ENCODE data around the gene FOXO4. TPM values are rescaled to one million over a fixed set of nuclear protein-coding genes. Genes with fewer than 3 reads are reported as not detected.
A peak's percentile ranks its signal among the peaks of the same experiment; 100 is the strongest.

The FOXO4 gene
- total RNA-seq, 5 donors from 2014 or later (not counting 1 experiment from before 2014, with no cell fraction given), result 30.4 to 45.9 (median 38.1) TPM

DNA sequence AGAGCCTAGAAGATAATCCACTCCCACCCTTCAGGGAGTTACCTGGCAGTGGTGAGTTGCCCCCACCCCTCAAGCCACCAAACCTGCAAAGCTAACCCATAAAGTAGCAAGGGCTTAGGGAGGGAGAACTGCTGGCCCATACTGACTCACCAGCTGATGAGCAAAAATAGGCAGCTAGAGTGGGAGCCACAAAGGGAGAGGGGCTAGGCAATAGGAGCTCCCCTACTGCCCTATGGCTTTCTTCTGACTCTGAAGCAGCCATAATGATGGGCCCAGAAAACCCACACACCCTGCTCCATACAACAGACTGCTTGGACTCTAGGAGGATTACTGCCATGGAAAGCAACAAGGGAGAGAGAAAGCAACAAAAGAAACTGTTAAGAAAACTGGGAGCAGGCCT lies 35.5 kb upstream of the FOXO4 start:
- H3K36me3 ChIP-seq (ENCODE audit: control insufficient read depth in 2 of 2, extremely low read depth in 1 of 2, insufficient read depth in 1 of 2, low read length in 1 of 2), result peaks cover 0 to 26% of the 10 kb centered on the region in 2 donors
- H3K4me3 ChIP-seq (ENCODE audit: control insufficient read depth in 1 of 2, extremely low read depth in 1 of 2, low read length in 1 of 2), result no peak overlapping the region
- Mint-ChIP-seq H3K4me3 (no peak overlapping the region), H3K36me3 (peaks cover 33% of the 10 kb centered on the region), H3K27ac (no peak overlapping the region), H3K27me3 (peaks cover 0 to 9% of the 10 kb centered on the region in 2 donors), H3K4me1 (peaks cover 26 to 48% (median 40%) of the 10 kb centered on the region in 3 donors), H3K9me3 (no peaks in the 10 kb centered on the region)
- no peak for ATAC-seq (replicated peaks in 1 of 4)
- H3K9me3 ChIP-seq, result no peaks in the 10 kb centered on the region
- H3K4me1 ChIP-seq (ENCODE audit: control insufficient read depth in 1 of 2, extremely low read depth in 1 of 2, insufficient read depth in 2 of 2, low read length in 2 of 2), result peaks cover 9 to 10% of the 10 kb centered on the region in 2 experiments
- no peak overlapping the region for H3K27ac ChIP-seq (ENCODE audit: low read length)
- CTCF ChIA-PET, result no interaction called here
- no peak for DNase-seq
- POLR2A ChIA-PET, result no interaction called here
- no peaks in the 10 kb centered on the region for H3K27me3 ChIP-seq (replicated peaks in 1 of 2; ENCODE audit: control insufficient read depth in 2 of 2, extremely low read depth in 1 of 2, insufficient read depth in 2 of 2, low read length in 1 of 2)

DNA sequence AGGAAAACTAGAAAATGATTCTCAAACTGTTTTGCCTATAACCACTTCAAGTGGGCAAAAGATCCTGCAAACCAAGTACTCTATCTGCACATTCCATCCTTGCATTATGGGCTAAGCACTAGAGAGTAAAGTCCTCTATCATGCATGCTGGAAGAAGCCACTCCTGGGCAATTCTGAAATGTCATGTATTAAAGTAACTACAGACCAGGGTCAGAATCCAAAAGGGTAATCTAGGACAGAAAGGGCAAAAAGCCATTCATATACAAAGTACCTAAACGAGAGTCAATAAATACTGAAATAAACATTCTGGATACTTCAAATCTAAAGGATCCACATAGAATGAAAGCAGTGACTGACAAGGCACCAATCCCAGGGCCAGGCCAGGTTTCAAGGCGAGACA lies 28.6 kb upstream of the FOXO4 start:
- Mint-ChIP-seq H3K36me3 (peaks cover 13% of the 10 kb centered on the region), H3K27me3 (peaks cover 0 to 16% of the 10 kb centered on the region in 2 donors), H3K9me3 (no peaks in the 10 kb centered on the region), H3K4me1 (peaks cover 8 to 26% (median 22%) of the 10 kb centered on the region in 3 donors), H3K4me3 (peak overlapping the region; percentile 83 to 92 (median 85)), H3K27ac (peak overlapping the region; percentile 94)
- DNase-seq, result no peak
- no peaks in the 10 kb centered on the region for H3K9me3 ChIP-seq
- peaks cover 0 to under 1% of the 10 kb centered on the region in 2 donors for H3K36me3 ChIP-seq (ENCODE audit: control insufficient read depth in 2 of 2, extremely low read depth in 1 of 2, insufficient read depth in 1 of 2, low read length in 1 of 2)
- ChIA-PET POLR2A (interaction anchor here in 1 of 2 donors (1.0 to 1.2 kb wide), 3 partner anchors 45 to 934 kb away, joined by 3 to 10 read pairs (median 3); partner anchors contain the start of gene IGBP1), CTCF (interaction anchor here in 1 of 2 donors (1.1 kb wide), 1 partner anchor 63 kb away, joined by 4 read pairs; no protein-coding TSS in a partner anchor)
- WGBS (ENCODE audit: insufficient coverage), result no CpG with 5 or more reads among the region's 2 CpGs
- peak overlapping the region; percentile 59 for H3K27ac ChIP-seq (ENCODE audit: low read length)
- H3K4me3 ChIP-seq (ENCODE audit: control insufficient read depth in 1 of 2, extremely low read depth in 1 of 2, low read length in 1 of 2), result peak overlapping the region in 1 of 2 donors; percentile 77
- no peak for ATAC-seq (replicated peaks in 1 of 4)
- H3K4me1 ChIP-seq (ENCODE audit: control insufficient read depth in 1 of 2, extremely low read depth in 1 of 2, insufficient read depth in 2 of 2, low read length in 2 of 2), result peaks cover 0 to 13% of the 10 kb centered on the region in 2 experiments
- H3K27me3 ChIP-seq (replicated peaks in 1 of 2; ENCODE audit: control insufficient read depth in 2 of 2, extremely low read depth in 1 of 2, insufficient read depth in 2 of 2, low read length in 1 of 2), result no peaks in the 10 kb centered on the region

DNA sequence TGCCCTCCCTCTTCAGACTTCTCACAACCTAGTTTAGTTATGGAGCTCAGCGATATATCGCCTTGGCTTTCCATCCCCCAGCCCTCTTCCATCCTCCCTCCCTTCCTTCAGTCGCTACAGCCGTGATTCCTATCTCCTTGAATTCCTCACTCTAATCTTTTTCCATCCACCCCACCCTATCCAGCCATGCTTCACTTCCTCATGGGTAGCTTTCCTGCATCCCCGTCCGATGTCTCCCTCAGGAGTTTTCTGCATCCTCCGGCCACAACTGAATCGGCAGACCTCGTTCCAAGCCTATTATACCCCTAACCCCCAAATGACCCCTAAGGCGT lies 28.0 kb upstream of the FOXO4 start:
- H3K4me1 ChIP-seq (ENCODE audit: control insufficient read depth in 1 of 2, extremely low read depth in 1 of 2, insufficient read depth in 2 of 2, low read length in 2 of 2), result peaks cover 0 to 13% of the 10 kb centered on the region in 2 experiments
- Mint-ChIP-seq H3K4me1 (peaks cover 8 to 25% (median 22%) of the 10 kb centered on the region in 3 donors), H3K9me3 (no peaks in the 10 kb centered on the region), H3K27me3 (peaks cover 0 to 20% of the 10 kb centered on the region in 2 donors), H3K4me3 (peak overlapping the region; percentile 83 to 92 (median 85)), H3K27ac (peak overlapping the region; percentile 94), H3K36me3 (peaks cover 10% of the 10 kb centered on the region)
- ATAC-seq (replicated peaks in 1 of 4) (no peak), DNase-seq (peak in 1 of 35 experiments; percentile 3)
- H3K36me3 ChIP-seq (ENCODE audit: control insufficient read depth in 2 of 2, extremely low read depth in 1 of 2, insufficient read depth in 1 of 2, low read length in 1 of 2), result no peaks in the 10 kb centered on the region
- 2% methylated on average over 7 of the region's 10 CpGs for WGBS (ENCODE audit: insufficient coverage)
- H3K27ac ChIP-seq (ENCODE audit: low read length), result peak overlapping the region; percentile 59
- ChIA-PET POLR2A (interaction anchor here in 1 of 2 donors (0.6 to 1.2 kb wide), 4 partner anchors 44 to 934 kb away, joined by 3 to 10 read pairs (median 5); partner anchors contain the start of genes IGBP1 and NLGN3), CTCF (interaction anchor here (0.6 to 1.1 kb wide), 2 partner anchors 50 to 63 kb away, joined by 4 read pairs; no protein-coding TSS in a partner anchor)
- no peaks in the 10 kb centered on the region for H3K9me3 ChIP-seq
- H3K4me3 ChIP-seq (ENCODE audit: control insufficient read depth in 1 of 2, extremely low read depth in 1 of 2, low read length in 1 of 2), result peak overlapping the region; percentile 63 to 77
- no peaks in the 10 kb centered on the region for H3K27me3 ChIP-seq (replicated peaks in 1 of 2; ENCODE audit: control insufficient read depth in 2 of 2, extremely low read depth in 1 of 2, insufficient read depth in 2 of 2, low read length in 1 of 2)

DNA sequence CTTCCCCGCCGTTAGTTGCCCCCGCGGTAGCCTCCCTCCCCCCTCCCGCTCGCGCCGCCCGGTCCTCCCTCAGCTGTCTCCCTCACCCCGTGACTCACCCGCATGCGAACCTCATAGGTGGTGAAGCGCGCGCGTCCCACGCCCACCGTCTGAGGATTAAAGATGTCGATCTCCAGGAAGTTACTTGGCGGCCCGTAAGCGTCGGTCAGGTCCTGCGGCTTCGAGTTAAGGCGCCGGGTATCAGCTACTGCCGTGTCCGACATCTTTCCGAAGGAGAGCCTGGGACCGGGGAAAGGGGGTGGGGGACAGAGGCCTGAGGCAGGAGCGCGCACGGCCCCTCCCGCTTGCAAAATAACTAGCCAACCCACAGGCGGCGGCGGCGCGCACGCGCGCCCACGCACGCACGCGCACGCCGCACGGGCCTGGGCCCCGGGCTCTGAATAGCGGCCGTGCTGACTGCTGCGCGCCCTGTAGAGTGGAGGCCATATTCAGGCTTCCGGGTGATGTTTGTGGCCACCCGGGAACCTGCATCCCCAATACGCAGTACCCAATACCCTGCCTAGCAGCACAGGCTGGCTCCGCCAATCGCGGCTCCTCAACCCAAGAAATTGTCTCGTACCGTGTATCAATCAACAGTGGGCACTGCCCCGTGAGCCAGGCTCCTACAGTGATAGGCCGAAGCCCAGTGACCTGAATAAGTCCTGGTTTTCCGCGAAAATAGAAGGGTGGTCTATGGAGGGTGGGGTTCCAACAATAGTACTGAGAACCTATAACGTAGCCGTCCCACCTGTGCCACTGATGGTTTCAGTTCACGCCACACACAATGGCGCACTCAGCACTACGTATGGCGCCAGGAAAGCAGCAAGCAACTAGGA lies 27.4 kb upstream of the FOXO4 start, which contains the start of gene SNX12:
TSS of gene SNX12 (minus strand) at position 291 of the 875 bp plus-strand sequence. CDS start at position 263, 28 bp downstream.
- ChIA-PET POLR2A (interaction anchor here (0.6 to 1.2 kb wide), 5 partner anchors 44 to 935 kb away, joined by 3 to 10 read pairs (median 6); partner anchors contain the start of genes IGBP1 (in 1 of the 2) and NLGN3 (in 1 of the 2)), CTCF (interaction anchor here (0.6 to 1.1 kb wide), 2 partner anchors 50 to 62 kb away, joined by 4 read pairs; no protein-coding TSS in a partner anchor)
- H3K4me3 ChIP-seq (ENCODE audit: control insufficient read depth in 1 of 2, extremely low read depth in 1 of 2, low read length in 1 of 2), result peak within 1 kb of the TSS; percentile 71 to 77
- Mint-ChIP-seq H3K4me1 (peaks cover 8 to 22% (median 22%) of the 10 kb centered on the region in 3 donors), H3K27me3 (peaks cover 0 to 18% of the 10 kb centered on the region in 2 donors), H3K4me3 (peak within 1 kb of the TSS; percentile 83 to 92 (median 85)), H3K27ac (peak within 1 kb of the TSS; percentile 94 to 95), H3K36me3 (peaks cover 7% of the 10 kb centered on the region), H3K9me3 (no peaks in the 10 kb centered on the region)
- no peaks in the 10 kb centered on the region for H3K27me3 ChIP-seq (replicated peaks in 1 of 2; ENCODE audit: control insufficient read depth in 2 of 2, extremely low read depth in 1 of 2, insufficient read depth in 2 of 2, low read length in 1 of 2)
- H3K27ac ChIP-seq (ENCODE audit: low read length), result peak within 1 kb of the TSS; percentile 87
- H3K9me3 ChIP-seq, result no peaks in the 10 kb centered on the region
- 0% methylated on average over 4 of the region's 73 CpGs for WGBS (ENCODE audit: insufficient coverage)
- ATAC-seq (replicated peaks in 1 of 4), result peak; percentile 92 to 96 (median 93)
- DNase-seq, result peak; percentile 77 to 92 (median 85)
- H3K4me1 ChIP-seq (ENCODE audit: control insufficient read depth in 1 of 2, extremely low read depth in 1 of 2, insufficient read depth in 2 of 2, low read length in 2 of 2), result peaks cover 0 to 13% of the 10 kb centered on the region in 2 experiments
- H3K36me3 ChIP-seq (ENCODE audit: control insufficient read depth in 2 of 2, extremely low read depth in 1 of 2, insufficient read depth in 1 of 2, low read length in 1 of 2), result no peaks in the 10 kb centered on the region

DNA sequence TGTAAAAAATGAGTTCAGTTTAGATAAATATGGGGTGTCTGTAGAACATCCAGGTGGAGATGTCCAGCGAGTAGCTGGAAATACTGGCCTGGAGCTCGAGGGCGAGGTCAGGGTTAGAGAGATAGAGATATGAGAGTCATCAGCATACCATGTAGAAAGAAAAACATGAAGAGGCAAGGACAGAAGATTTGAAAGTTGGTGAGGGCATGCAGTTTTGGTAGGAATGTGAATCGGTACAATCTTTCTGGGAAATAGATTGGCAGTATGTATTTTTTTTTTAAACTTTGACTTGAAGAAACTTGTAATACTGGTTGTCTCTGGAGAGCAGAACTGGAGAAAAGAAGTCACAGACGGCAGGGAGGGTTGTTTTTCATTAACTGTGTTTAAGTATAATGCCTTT lies 25.1 kb upstream of the FOXO4 start:
- Histone ChIP-seq H3K27me3 (replicated peaks in 1 of 2; ENCODE audit: control insufficient read depth in 2 of 2, extremely low read depth in 1 of 2, insufficient read depth in 2 of 2, low read length in 1 of 2) (no peaks in the 10 kb centered on the region), H3K4me3 (ENCODE audit: control insufficient read depth in 1 of 2, extremely low read depth in 1 of 2, low read length in 1 of 2) (no peak overlapping the region), H3K27ac (ENCODE audit: low read length) (no peak overlapping the region), H3K36me3 (ENCODE audit: control insufficient read depth in 2 of 2, extremely low read depth in 1 of 2, insufficient read depth in 1 of 2, low read length in 1 of 2) (no peaks in the 10 kb centered on the region), H3K9me3 (no peaks in the 10 kb centered on the region), H3K4me1 (ENCODE audit: control insufficient read depth in 1 of 2, extremely low read depth in 1 of 2, insufficient read depth in 2 of 2, low read length in 2 of 2) (peaks cover 0 to 13% of the 10 kb centered on the region in 2 experiments)
- Mint-ChIP-seq H3K36me3 (peaks cover 2% of the 10 kb centered on the region), H3K27me3 (peaks cover 5 to 29% of the 10 kb centered on the region in 2 donors), H3K9me3 (no peaks in the 10 kb centered on the region), H3K4me3 (no peak overlapping the region), H3K27ac (no peak overlapping the region), H3K4me1 (peaks cover 0 to 14% (median 14%) of the 10 kb centered on the region in 3 donors)
- CTCF ChIA-PET, result no interaction called here
- 93% methylated on average over 3 of the region's 5 CpGs for WGBS (ENCODE audit: insufficient coverage)
- DNase-seq, result no peak
- no peak for ATAC-seq (replicated peaks in 1 of 4)
- POLR2A ChIA-PET, result no interaction called here

DNA sequence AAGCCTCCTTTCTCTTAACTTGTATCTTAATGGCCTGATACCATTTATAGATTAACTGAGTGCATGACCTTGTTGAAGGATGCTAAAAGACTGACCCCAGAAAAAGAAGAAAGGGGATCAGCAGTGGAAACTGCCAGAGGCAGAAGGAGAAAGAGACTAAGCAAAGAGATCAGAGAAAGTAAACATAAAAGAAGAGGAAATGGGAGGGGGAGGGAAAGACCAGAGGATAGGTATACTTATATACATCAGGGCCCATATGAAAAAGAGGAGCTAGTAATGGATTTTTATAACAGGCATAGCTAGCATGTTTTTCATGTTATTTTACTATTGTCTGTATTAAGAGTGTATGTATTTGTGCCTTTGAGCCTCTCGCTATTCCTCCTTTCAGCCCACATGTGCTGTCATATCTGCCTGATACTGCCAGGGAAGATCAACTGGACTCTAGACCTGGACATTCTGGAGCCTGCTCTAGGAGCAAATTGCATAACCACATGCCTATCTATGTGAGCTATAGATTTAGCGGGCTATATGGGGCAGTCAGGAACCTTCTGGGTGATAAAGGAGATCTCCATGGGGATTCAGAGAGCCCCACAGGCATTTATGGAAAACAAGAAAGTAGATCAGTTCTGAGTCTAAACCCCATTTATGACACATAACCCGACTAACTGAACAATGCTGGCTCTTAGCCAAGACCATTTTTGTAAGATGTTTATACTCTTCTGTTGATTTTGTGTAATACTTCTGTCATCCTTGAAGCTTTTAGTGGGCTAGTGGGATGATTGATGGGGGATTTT lies 14.1 kb upstream of the FOXO4 start:
- WGBS (ENCODE audit: insufficient coverage), result no CpG with 5 or more reads among the region's 3 CpGs
- DNase-seq, result no peak
- Histone ChIP-seq H3K4me1 (ENCODE audit: control insufficient read depth in 1 of 2, extremely low read depth in 1 of 2, insufficient read depth in 2 of 2, low read length in 2 of 2) (peaks cover 0 to 5% of the 10 kb centered on the region in 2 experiments), H3K4me3 (ENCODE audit: control insufficient read depth in 1 of 2, extremely low read depth in 1 of 2, low read length in 1 of 2) (no peak overlapping the region), H3K27me3 (replicated peaks in 1 of 2; ENCODE audit: control insufficient read depth in 2 of 2, extremely low read depth in 1 of 2, insufficient read depth in 2 of 2, low read length in 1 of 2) (no peaks in the 10 kb centered on the region), H3K9me3 (no peaks in the 10 kb centered on the region), H3K36me3 (ENCODE audit: control insufficient read depth in 2 of 2, extremely low read depth in 1 of 2, insufficient read depth in 1 of 2, low read length in 1 of 2) (no peaks in the 10 kb centered on the region), H3K27ac (ENCODE audit: low read length) (no peak overlapping the region)
- ATAC-seq (replicated peaks in 1 of 4), result no peak
- no peak overlapping the region for H3K27ac Mint-ChIP-seq
- peaks cover 0 to 8% (median 6%) of the 10 kb centered on the region in 3 donors for H3K4me1 Mint-ChIP-seq
- no peak overlapping the region for H3K4me3 Mint-ChIP-seq
- no peaks in the 10 kb centered on the region for H3K36me3 Mint-ChIP-seq
- ChIA-PET POLR2A (no interaction called here), CTCF (no interaction called here)
- H3K27me3 Mint-ChIP-seq, result peaks cover 3 to 4% of the 10 kb centered on the region in 2 donors
- H3K9me3 Mint-ChIP-seq, result no peaks in the 10 kb centered on the region
